OCI-LY1 (cell line): ENCODE results near the gene PMAIP1.

Experiments used
- CTCF ChIP-seq: fragments of 200-600 bp; sonication (generic), shearing (Covaris generic); IDR thresholded peaks from 2 replicates; pipeline ENCODE4 v1.5.1; 2017; ENCODE audit warnings: mild to moderate bottlenecking, antibody characterized with exemption, low read length, moderate library complexity, mixed read lengths
- EZH2 ChIP-seq: fragments of 200-600 bp; sonication (generic), shearing (Covaris generic); IDR thresholded peaks from 2 replicates; pipeline ENCODE4 v1.8.0; 2017; ENCODE audit warnings: borderline replicate concordance, mixed run types, mild to moderate bottlenecking, antibody characterized with exemption, low read length, moderate library complexity, mixed read lengths

GRCh38 chr18:59904011-59904601 is 4.3 kb downstream of the PMAIP1 start:
- TF ChIP-seq EZH2 (no peak), CTCF (no peak)
